Fibroblast of skin of scalp (primary cell): ENCODE data around the gene BTG4.

ENCODE experiments used
- DNase-seq: peaks from one replicate; pipeline ENCODE4 v3.0.0-alpha.2; 2013

The BTG4 gene

DNA sequence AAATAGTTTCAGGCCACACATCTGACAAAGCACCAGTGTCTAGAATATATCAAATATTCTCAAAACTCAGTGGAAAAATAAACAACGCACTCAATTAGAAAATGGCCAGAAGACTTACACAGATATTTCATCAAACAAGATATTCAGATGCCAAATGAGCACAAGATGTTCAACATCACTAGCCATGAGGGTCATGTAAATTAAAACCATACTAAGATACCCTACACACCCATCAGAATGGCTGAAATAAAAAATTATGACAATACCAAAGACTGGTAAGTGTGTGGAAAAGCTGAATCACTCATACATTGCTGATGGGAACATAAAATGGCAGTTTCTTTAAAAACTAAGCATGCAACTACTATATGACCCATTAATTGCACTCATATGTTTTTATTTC is 21.7 kb downstream of the BTG4 start:
- DNase-seq = no peak

DNA sequence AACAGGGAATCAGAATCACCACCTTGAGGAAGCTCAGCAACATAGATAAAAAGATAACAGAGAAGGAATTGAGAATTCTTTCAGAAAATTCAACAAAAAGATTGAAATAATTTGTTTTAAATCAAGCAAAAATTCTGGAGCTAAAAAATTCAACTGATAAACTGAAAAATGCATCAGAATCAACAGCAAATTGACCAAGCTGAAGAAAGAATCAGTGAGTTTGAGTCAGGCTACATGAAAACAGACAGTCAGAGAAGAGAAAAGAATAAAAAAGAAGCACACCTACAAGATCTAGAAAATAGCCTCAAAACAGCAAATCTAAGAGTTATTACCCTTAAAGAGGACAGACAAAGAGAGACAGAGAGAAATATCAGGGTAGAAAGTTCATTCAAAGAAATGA is 28.8 kb downstream of the BTG4 start:
- DNase-seq = no peak

DNA sequence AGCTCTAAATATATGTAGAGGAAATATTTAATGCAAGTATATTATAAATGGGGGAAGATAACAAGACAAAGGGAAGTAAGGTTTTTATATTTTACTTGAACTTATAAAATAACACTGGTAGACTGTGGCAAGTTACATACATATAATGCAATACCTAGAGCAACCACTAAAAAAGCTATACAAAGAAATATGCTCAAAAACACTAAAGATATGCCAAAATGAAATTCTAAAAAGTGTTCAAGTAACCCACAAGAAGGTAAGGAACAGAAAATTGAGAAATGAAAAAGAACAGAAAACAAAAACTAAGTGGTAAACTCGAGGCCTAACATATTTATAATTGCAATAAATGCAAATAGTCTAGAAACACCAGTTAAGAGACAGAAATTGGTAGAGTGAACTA is 32.5 kb downstream of the BTG4 start:
- DNase-seq = no peak

DNA sequence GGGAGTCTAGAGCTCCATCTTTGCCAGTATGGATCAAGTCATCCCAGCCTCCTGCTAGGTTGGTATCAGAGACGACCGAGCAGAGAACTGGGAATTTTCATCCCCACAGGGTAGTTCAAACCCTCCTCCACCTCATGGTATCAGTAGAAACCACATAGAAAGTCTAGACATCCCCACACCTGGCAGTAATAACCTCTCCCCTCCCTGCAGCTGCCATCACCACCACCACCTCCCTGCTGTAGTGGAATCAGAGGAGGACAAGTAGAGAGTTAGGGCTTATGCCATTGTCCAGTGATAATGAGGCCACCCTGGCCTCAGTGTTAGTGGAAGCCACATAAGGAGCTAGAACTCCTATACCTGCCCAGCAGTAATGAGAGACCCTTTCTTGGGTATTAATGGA is 34.3 kb downstream of the BTG4 start:
- DNase-seq = no peak

GRCh38 chr11:111476956-111477355 is 35.2 kb downstream of the BTG4 start:
- DNase-seq = no peak

GRCh38 chr11:111476366-111476765 is 35.8 kb downstream of the BTG4 start:
- DNase-seq = no peak

DNA sequence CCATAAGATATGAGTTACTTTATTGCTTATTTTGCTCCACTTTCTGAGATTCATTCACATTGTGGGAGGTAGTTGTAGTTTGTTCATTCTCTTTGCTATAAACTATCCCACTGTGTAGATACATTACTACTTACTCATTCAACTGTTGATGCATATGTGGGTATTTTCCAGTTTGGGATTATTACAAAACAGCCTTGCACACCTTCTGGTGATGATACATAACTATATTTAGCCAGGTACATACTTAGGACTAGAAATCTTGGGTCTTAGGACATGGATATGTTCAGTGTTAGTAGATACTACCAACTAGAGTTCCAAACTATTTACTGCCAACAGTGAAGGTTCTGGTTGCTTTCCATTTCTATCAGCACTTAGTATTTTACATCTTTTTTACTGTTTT is 37.8 kb downstream of the BTG4 start:
- no peak for DNase-seq

DNA sequence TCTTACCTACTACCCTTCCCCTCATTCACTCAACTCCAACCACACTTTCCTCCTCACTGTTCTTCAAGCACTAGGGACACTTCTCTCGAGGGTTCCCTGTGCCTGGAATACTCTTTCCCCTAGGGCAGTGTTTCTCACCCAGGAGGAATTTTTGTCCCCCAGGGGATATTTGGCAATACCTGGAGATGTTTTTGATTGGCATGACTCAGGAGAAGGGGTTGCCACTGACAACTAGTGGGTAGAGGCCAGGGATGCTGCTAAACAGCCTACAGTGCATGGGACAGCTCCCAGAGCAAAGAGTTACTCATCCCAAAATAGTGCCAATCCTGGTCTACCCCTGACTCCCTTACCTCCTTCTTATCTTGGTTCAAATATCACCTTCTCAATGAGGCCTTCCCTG is 40.0 kb downstream of the BTG4 start:
- DNase-seq = no peak

- DNase-seq = peak; percentile 80
Measured at GRCh38 chr11:111469200-111469599, 43.0 kb downstream of the BTG4 start.

- DNase-seq = no peak
Measured at GRCh38 chr11:111466615-111467014, 45.6 kb downstream of the BTG4 start.

GRCh38 chr11:111465400-111465799 is 46.8 kb downstream of the BTG4 start:
- peak; percentile 77 for DNase-seq

- DNase-seq = no peak
Measured at GRCh38 chr11:111463276-111463675, 48.9 kb downstream of the BTG4 start.

DNA sequence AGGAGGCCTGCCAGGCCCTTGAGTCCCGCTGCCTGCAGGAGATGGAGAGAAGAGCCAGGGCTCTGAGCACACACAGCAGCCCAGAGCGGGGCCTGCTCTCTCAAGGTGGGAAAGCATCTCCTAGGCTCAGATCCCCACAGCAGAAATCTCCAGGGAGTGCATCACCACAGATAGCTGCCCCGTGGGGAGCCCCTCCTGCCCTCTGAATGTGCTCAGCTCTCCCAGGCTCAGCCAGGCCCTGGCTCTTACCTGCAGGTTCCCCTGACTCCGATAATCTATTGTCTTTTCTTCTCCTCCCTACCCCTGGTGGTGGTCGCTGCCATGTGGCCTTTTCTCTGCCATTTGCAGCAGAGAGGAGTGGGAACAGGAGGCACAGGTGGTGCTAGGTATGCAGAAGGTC is 49.9 kb downstream of the BTG4 start:
- no peak for DNase-seq

- no peak for DNase-seq
Measured at GRCh38 chr11:111461460-111462235, 50.5 kb downstream of the BTG4 start.

DNA sequence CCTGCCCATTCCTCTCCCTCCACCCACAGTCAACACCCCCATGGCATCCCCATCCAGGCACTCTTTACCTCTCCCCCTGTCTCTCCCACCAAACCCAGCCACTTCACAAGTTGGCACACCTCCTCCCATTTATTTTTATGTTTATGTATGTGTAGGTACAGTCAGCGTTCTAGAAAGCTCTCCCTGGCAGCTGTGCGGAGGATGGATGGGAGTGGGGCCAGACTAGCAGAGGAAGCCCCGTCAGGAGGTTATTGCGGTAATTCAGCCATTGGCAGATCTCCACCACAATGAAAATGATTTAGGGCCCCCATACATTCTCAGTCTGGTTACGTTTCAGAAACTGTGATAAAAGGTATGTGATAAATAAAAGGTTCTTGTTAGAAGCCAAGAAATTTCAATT is 51.3 kb downstream of the BTG4 start:
- no peak for DNase-seq

- no peak for DNase-seq
Measured at GRCh38 chr11:111460340-111460739, 51.8 kb downstream of the BTG4 start.

DNA sequence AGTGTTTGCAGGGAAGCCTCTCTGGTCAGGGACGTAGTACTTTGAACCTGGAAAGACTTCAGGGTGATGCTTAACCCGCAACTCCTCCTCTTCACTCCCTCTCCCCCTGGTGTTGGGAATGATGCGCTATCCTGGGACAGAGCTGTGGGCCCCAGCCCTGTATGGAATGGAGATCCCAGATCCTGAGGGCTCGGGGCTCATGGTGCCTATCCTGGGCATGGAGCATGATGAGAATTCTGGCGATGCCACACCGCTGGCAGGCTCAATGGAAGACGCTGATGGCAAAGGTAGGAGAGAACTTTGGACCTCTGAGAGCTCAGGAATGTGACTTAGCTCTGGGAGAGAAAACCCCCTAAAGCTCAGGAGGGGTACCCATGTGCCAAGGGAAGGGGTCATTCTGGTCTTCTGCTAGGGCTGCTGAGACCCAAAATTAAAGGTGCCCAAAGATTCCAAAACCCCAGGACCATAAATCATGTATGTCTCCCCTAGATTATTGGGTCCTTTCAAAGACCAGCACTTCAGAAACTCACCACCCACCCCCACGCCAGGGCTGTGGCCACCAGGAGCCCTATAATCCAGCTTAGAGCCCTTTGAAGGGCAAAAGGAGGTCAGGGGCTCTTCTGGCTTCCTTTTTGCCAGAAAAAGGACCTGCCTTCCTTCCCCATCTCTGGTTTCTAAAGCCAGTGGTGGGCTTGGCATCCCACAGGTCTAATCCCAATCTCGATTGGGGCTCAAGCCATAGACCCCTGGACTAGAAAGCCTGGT is 52.5 kb downstream of the BTG4 start:
- DNase-seq = no peak

DNA sequence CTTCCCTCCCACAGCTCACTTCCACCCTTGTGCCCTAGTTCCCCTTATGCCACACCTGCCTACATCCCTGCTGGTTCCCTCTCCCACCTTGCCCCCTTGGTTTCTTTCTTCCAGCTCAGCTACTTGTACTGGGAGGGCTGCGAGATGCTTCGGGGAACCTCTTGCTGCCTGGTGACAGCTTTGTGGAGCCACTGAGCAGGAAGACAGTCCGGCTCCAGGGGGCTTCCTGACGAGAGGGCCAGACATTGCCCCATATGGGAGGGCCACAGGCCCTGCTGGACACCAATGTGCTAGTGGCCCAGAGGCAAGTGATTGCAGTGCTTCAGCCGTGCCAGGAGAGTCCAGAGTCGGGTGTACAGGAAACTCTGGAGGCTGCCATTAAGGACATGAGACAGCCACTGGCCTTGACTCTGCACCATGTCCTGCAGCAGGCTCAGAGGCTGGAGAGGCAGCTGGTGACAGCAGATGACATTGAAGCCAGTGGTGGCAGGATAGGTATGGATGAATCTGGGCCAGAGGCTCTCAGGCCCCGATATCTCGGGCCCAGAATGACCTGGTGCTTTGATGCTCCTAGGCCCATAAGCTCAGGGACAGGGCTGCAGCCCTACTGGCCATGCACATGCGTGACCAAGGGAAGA is 54.3 kb downstream of the BTG4 start:
- DNase-seq = no peak

DNA sequence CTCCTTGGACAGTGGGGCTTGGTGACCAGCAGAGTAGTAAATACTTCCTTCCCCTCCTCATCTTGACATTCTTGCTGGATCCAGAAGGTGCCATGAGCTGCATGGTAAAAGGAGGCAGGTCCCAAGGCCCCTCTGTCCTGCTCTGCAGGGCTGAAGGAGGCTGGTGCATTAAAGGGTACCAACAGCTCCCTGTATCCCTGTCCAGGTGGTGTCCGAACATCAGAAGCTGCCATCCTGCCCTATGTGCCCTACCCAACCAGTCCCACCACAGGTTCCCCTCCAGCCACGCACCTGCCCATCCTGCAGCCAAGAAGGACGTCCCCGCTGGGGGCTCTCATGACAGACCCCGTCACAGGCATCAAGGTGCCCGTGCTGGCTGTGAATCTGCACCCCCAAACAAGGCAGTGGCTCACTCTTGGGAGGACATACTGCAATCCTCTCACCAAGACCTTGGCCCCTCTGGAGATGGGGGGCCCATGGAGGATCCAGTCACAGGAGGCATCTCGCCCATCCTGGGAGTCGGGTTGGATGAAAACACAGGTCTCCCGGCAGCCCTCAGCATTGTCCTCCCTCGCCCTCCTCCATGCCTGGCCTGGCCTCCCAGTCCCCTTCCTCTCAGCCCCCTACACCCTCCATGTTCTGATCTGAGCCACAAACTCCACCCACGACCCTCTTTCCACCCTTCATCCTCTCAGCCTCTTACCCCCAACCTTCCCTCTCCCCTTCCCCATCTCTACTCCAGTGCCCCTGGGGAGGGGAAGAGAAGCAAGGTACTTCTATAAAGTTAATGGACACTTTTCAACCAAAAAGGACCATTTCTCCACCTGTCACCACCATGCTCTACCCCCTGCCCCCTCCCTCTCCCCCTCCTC is 55.1 kb downstream of the BTG4 start:
- DNase-seq = no peak

DNA sequence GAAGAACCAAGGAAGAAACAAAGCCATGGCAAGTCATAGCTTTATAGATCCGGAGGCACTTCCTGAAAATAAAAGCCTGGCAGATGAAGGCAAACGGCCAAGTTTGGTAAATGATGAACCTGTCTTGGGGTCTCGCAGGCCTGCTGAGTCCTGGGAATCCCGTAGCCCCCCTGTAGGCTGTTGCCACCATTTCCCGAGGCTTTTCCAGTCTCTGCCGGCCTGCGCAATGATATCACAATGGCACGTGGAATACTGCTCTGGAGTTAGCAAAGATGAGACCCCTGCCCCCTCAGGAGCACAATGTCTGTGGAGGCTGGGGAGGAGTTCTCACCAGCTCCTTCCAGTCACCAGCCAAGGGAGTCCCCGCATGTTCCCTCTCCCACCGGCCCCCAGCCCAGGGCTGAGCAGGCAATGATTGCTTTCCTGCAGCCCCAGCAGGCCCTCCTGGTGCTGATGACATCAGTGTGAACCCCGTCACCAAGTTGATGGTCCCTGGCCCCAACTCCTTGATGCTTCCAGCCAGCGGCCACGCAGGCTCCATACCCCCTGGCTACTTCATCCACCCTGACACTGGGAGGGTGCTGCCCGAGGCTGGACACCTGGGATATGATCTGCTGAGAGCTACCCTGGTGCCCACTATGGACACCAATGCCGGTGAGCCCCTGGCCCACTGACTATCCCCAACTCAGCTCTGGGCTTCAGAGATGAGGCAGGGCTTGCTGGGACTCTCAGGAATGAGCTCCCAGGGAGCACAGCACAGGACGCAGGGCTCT is 55.9 kb downstream of the BTG4 start:
- no peak for DNase-seq

GRCh38 chr11:111455291-111456085 is 56.7 kb downstream of the BTG4 start:
- no peak for DNase-seq
